HG03097 (cell line): ENCODE results near the gene KRT82.

ENCODE experiments used
- ATAC-seq: cut with Tn5 transposase; IDR thresholded peaks from one replicate; pipeline ENCODE4 v1.9.1; 2021; ENCODE audit not compliant: unreplicated experiment, low FRiP score

Gene KRT82

GRCh38 chr12:52436000-52436827 is 30.1 kb upstream of the KRT82 start:
- no peak for ATAC-seq

GRCh38 chr12:52435659-52435999 is 29.5 kb upstream of the KRT82 start:
- no peak for ATAC-seq

GRCh38 chr12:52434760-52435530 is 28.8 kb upstream of the KRT82 start:
- ATAC-seq, result no peak

GRCh38 chr12:52434081-52434733 is 28.1 kb upstream of the KRT82 start, which contains the start of gene KRT75:
Gene KRT75 (minus strand): TSS chr12:52434371. CDS start chr12:52434304, 67 bp downstream.
- no peak for ATAC-seq

GRCh38 chr12:52433501-52434080 is 27.5 kb upstream of the KRT82 start:
- ATAC-seq, result no peak

- ATAC-seq, result no peak
Measured at GRCh38 chr12:52432559-52433207, 26.5 kb upstream of the KRT82 start.

GRCh38 chr12:52428121-52428520 is 22.0 kb upstream of the KRT82 start:
- no peak for ATAC-seq

GRCh38 chr12:52427083-52427482 is 20.9 kb upstream of the KRT82 start:
- ATAC-seq, result no peak

- ATAC-seq, result no peak
Measured at GRCh38 chr12:52426034-52426433, 19.9 kb upstream of the KRT82 start.

- ATAC-seq, result no peak
Measured at GRCh38 chr12:52425466-52425865, 19.3 kb upstream of the KRT82 start.

- no peak for ATAC-seq
Measured at GRCh38 chr12:52423661-52424500, 17.7 kb upstream of the KRT82 start.

GRCh38 chr12:52423035-52423434 is 16.9 kb upstream of the KRT82 start:
- ATAC-seq, result no peak

- ATAC-seq, result no peak
Measured at GRCh38 chr12:52419656-52420055, 13.5 kb upstream of the KRT82 start.

GRCh38 chr12:52418576-52419110 is 12.5 kb upstream of the KRT82 start:
- ATAC-seq, result no peak

GRCh38 chr12:52417740-52418139 is 11.6 kb upstream of the KRT82 start:
- no peak for ATAC-seq

- ATAC-seq, result no peak
Measured at GRCh38 chr12:52416795-52417194, 10.7 kb upstream of the KRT82 start.

- no peak for ATAC-seq
Measured at GRCh38 chr12:52415870-52416750, 10.0 kb upstream of the KRT82 start.

- no peak for ATAC-seq
Measured at GRCh38 chr12:52414936-52415335, 8.8 kb upstream of the KRT82 start.
